ENCODE results near the gene RPL10. TPM values are rescaled to one million over a fixed set of nuclear protein-coding genes. Genes with fewer than 3 reads are reported as not detected.

The RPL10 gene
- total and polyA plus RNA-seq, 2 of the 8 experiments (the other 6 are each of a cell fraction or from before 2014, with no cell fraction given): 2,633 to 4,293 TPM

DNA sequence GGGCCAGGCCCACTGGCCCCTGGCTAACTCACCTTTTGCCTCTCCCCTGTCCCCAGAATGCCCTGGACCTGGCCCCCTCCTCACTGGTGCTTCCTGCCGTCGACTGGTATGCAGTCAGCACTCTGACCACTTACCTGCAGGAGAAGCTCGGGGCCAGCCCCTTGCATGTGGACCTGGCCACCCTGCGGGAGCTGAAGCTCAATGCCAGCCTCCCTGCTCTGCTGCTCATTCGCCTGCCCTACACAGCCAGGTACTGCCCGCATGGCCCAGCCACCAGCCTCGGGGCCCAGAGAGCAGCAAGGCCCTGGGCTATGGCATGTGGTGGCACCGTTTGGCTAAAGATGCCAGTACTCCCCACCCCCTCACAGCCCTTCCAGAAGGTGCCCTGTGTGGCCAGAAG, 34.0 kb downstream of the RPL10 start:
- POLR2A ChIA-PET (ENCODE audit: partially characterized antibody): interaction anchor here (0.9 to 2.0 kb wide), 4 partner anchors 13 to 34 kb away, joined by 3 to 7 read pairs (median 4); partner anchors contain the start of gene RPL10
- CTCF ChIA-PET (ENCODE audit: partially characterized antibody): interaction anchor here (0.9 to 1.9 kb wide), 3 partner anchors 11 to 28 kb away, joined by 3 to 7 read pairs (median 4); partner anchors contain the start of gene FAM50A
- H3K9me3 ChIP-seq (ENCODE audit: insufficient read depth in 2 of 2, low read depth in 1 of 2, low read length in 1 of 2): no peaks in the 10 kb centered on the region

More for the DNA sequence above, 34.0 kb downstream of the RPL10 start:
- H3K79me1 ChIP-seq (ENCODE audit: low read depth, low read length): no peaks in the 10 kb centered on the region
- H2AFZ ChIP-seq (ENCODE audit: low read length): no peak overlapping the region
- H3K79me2 ChIP-seq (ENCODE audit: control insufficient read depth in 1 of 2, insufficient read depth in 2 of 2, low read length in 2 of 2): peaks cover 3 to 9% of the 10 kb centered on the region in 2 experiments; a peak in 2 of 4 replicates
- H4K8ac ChIP-seq (ENCODE audit: extremely low read depth, insufficient read depth, low read length): no peak overlapping the region
- no peak overlapping the region for H2BK20ac ChIP-seq (ENCODE audit: low read length)
- no peak for FAIRE-seq
- no peak overlapping the region for H3K23ac ChIP-seq (ENCODE audit: insufficient read length)
- no peaks in the 10 kb centered on the region for H3K4me1 ChIP-seq (replicated peaks in 1 of 4; ENCODE audit: control insufficient read depth in 3 of 4, insufficient read depth in 4 of 4, low read length in 3 of 4)
- WGBS, 2 experiments (ENCODE audit: extremely low coverage in 1 of 2, insufficient coverage in 1 of 2, insufficient read length in 1 of 2, insufficient replicate concordance in 2 of 2, low coverage in 1 of 2, low lambda C conversion rate in 2 of 2, missing lambda C conversion rate in 1 of 2): 100% methylated on average over 4 of the region's 8 CpGs; no CpG with 5 or more reads in 1 of the 2 experiments
- no peak overlapping the region for H3K27ac ChIP-seq (ENCODE audit: low read depth, low read length)
- H3K4me2 ChIP-seq (ENCODE audit: insufficient read depth in 1 of 2, low read depth in 2 of 2, low read length in 2 of 2): no peak overlapping the region
- no peak overlapping the region for H2BK15ac ChIP-seq (ENCODE audit: low read length)
- peaks cover 0 to 14% (median 7%) of the 10 kb centered on the region in 4 experiments; a peak in 5 of 8 replicates for H3K36me3 ChIP-seq (ENCODE audit: control insufficient read depth in 2 of 4, insufficient read depth in 4 of 4, low read length in 3 of 4)
- peaks cover 0 to 4% of the 10 kb centered on the region in 2 experiments for H4K20me1 ChIP-seq (replicated peaks in 1 of 2; ENCODE audit: control insufficient read depth in 1 of 2, insufficient read depth in 2 of 2, low read length in 2 of 2)
- H3K4me3 ChIP-seq (ENCODE audit: extremely low read depth in 1 of 4, insufficient read depth in 2 of 4, low read depth in 3 of 4, low read length in 4 of 4): no peak overlapping the region
- TF ChIP-seq SP4 (IDR thresholded peaks at IDR 0.05; ENCODE audit: low read length): no peak
- no peak overlapping the region for H2AK5ac ChIP-seq (ENCODE audit: low read depth, low read length)
- H4K5ac ChIP-seq (ENCODE audit: insufficient read length, low read depth, low read length): no peak overlapping the region
- H2BK5ac ChIP-seq (ENCODE audit: low read depth, low read length): no peak overlapping the region
- no peak overlapping the region for H2BK12ac ChIP-seq (ENCODE audit: low read depth, low read length)
- no peak overlapping the region for H2BK120ac ChIP-seq (replicated peaks; ENCODE audit: low read depth, low read length)
- no peak for DNase-seq (ENCODE audit: low read depth in 1 of 2, low spot score in 2 of 2)
- no peak overlapping the region for H3K18ac ChIP-seq (ENCODE audit: extremely low read depth, low read length)
- no peak overlapping the region for H4K91ac ChIP-seq (replicated peaks; ENCODE audit: insufficient read length, low read length)
- H3K27me3 ChIP-seq (replicated peaks in 1 of 4; ENCODE audit: control insufficient read depth in 3 of 4, extremely low read depth in 1 of 4, insufficient read depth in 3 of 4, low read length in 3 of 4): no peaks in the 10 kb centered on the region
- no peak overlapping the region for H3K9ac ChIP-seq (replicated peaks in 1 of 4; ENCODE audit: extremely low read depth in 1 of 4, low read depth in 3 of 4, low read length in 3 of 4)
- no peak overlapping the region for H3K4ac ChIP-seq (replicated peaks; ENCODE audit: insufficient read length, low read depth, low read length)
- no peak overlapping the region for H3K14ac ChIP-seq (ENCODE audit: insufficient read length)
- H3K23me2 ChIP-seq (ENCODE audit: low read depth, low read length): peaks cover 4% of the 10 kb centered on the region; the same call in 1 of the 2 replicates
- H3K56ac ChIP-seq (replicated peaks; ENCODE audit: insufficient read length, low read depth, low read length): no peak overlapping the region
